Glomerular visceral epithelial cell (primary cell): ENCODE data around the gene MDN1.
"Not testable (repeated sequence)": the region's sequence is repeated elsewhere in the genome, so short reads cannot be mapped to it uniquely, and the experiment has no call there.

Experiments used
- DNase-seq: peaks from one replicate; pipeline ENCODE4 v3.0.0-alpha.2; 2016; ENCODE audit errors: extremely low spot score

Gene MDN1

DNA sequence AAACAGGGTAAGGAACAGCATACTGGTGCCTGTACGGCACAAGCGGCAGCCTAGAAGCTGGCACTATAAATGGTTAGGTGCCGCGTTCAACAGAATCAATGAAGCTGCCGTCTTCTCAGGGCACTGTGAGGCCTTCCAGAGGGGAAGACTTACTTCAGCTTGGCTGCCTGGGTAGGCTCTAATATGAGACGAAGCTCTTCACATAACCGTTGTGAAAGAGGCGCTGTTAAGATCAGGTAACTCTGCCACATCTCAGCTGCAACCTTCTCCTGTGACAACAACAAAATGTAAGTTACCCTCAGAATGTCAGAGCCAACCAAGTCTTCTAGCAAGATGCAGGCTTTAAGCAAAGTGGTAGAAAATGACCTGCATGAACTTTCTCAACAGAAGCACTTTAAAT lies 169.0 kb downstream of the MDN1 start:
- DNase-seq, result no peak

DNA sequence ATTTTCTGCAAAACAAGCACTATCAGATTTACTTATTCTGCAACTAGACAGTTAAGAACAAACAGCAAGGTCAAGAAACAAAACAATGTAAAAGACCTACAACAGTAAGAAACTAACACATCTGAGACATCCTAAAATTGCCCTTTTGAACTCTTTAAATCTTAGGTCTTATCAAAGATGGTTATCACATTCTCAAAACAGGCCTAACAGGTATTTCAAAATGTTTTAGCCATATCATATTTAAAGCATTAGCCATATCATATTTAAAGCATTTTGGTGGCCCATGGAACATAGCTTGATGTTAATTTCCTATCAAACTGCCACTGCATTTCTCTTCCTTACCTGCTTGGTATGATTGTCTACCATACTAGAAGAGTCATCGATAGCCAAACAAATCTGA lies 169.9 kb downstream of the MDN1 start:
- no peak for DNase-seq

DNA sequence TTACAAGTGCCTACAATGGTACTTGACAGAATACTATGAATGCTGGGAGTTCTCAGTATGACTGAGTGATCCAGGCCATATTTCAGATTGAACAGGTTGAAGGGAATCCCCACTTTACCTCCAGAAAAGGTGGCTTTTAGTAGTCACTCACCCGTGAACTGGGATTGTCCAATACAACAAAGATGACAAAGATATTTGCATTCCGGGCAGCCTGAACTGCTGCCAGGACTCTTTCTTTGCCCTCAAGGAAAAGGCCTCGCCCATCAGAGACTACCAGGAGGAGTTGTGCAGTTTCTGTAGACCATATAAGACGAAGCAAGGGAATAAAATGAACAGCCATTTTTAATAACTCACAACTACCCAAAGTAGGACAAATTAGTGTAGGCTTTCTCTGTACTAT lies 174.7 kb downstream of the MDN1 start:
- DNase-seq, result no peak

DNA sequence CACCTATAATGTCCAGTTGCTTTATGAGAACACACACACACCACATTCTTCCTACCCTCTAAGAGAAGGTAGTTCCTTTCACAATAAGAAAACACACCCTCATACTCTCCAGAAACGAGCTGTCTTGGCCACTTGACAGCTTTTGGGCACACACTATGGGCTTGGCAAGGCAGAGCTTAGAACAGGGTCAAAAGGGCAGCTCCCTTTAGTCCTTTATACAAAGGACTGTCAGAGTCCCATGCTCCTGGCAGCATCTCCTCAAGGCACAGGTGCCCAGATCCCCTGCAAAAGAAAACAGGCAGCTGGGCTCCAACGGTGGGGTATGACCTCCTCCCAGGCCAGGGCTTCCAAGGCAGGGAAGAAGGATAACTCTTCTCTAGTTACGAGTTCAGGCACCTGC lies 176.2 kb downstream of the MDN1 start:
- no peak for DNase-seq

DNA sequence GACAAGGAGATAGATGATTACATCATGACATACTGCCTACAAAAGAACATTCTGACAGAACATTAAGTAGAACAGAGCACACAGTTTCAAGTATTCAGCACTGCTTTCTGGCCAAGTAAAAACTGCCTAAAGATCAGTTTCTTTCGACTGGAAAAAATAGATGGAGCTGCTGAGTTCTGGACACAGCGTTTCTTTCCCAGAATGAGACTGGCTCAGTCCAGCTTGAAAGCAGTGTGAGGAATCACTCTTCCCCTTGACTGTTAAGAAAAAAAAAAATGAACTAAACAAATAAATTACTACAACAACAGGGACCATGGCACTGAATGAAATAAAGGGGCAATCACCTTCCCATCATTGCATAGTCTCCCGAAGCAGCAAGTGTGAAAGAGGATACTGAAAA lies 176.6 kb downstream of the MDN1 start:
- no peak for DNase-seq

DNA sequence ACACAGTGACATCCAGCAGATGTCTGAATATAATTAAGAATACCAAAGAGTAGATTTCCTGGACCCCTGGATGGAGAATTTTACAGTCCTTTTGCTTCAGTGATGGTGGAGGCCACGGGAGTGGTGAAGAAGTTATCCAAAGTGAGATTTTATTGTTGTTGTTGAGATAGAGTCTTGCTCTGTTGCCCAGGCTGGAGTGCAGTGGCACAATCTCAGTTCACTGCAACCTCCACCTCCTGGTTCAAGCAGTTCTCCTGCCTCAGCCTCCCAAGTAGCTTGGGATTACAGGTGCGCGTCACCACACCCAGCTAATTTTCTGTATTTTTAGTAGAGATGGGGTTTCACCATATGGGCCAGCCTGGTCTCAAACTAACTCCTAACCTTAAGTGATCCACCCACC lies 178.0 kb downstream of the MDN1 start:
- not testable (repeated sequence) for DNase-seq

DNA sequence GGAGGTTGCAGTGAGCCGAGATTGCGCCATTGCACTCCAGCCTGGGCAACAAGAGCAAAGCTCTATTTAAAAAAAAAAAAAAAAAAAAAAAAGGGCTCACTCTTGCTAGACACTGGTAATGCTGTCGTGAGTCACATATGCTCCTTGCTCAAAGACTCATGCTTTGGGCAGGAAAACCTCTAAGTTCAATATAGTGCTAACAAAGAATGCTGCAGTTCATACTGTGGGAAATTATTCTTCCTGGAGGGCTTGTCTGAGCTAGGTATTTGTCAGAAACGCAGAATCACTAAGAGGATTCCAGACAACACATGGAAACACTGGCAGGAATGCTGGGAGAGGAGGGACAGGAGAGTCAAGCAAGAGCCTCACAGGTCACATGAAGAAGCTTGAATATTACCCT lies 178.8 kb downstream of the MDN1 start:
- peak; percentile 53 for DNase-seq

DNA sequence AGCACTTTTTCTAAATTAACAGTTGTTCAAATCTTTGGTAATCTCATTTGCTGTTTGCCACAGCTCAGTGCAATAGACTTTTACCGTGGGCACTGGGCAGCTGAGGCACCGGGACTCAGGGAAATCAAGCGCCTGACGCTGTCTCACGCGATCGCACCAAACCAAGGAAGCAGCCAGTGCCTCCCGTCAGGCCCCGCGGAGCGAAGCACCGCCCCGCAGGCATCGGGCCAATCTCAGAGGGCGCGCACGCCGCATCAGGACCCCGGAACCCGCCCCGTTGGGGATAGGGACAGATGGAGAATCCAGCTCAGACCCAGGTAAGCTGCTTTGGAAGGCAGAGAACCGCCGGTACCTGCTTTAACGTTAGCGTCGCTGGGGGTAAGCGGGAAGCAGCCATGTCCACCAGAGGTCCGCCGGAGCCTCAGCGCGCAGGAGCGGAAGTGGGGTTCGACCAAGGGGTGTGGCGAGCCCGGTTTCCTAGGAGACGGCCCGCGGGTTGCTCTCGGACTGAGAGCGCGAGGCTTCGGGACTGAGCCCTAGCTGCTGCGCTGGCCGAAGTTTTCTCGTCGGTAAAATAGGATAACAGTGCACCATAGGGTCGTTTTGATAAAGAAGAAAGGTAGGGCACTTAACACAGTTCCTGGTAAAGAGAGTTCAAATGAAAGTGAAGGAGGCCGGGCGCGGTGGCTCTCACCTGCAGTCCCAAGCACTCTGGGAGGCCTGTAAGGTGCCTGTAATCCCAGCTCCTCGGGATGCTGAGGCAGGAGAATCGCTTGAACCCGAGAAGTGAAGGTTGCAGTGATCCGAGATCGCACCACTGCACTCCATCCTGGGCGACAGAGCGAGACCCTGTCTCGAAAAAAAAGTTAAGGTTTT lies 181.0 kb downstream of the MDN1 start, which contains the start of gene LYRM2:
Gene LYRM2, minus strand, starts transcription at position 428 of the 876 bp plus-strand sequence. Its CDS starts 31 bp downstream, at position 397.
- DNase-seq, result peak; percentile 93

DNA sequence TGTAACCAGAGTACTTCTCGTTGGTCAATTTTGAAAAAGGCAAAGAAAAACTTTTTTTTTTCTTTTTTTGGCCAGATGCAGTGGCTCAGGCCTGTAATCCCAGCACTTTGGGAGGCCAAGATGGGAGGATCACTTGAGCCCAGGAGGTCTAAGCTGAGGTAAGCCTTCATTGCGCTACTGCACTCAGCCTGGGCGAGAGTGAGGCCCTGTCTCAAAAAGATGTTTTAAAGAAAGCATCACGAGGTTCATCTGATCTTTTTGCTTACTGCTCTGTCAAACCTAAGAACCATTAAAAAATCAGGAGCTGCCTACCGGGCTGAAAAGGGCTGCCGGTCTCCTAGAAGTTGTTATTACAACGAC lies 181.7 kb downstream of the MDN1 start:
- no peak for DNase-seq

DNA sequence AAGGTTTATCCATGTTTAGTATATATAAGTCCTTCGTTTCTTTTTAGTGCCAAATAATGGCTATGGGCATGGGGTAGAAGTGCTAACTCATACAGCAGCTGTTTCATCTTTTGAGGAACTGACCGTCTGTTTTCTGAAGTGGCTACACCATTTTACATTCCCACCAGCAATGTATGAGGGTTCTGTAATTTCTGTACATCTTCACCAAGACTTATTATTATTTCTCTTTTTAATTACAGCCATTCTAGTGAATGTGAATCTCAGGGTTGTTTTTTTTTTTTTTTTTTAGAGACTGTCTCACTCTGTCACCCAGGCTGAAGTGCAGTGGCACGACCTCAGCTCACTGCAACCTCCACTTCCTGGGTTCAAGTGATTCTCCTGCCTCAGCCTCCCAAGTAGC lies 183.2 kb downstream of the MDN1 start:
- not testable (repeated sequence) for DNase-seq

DNA sequence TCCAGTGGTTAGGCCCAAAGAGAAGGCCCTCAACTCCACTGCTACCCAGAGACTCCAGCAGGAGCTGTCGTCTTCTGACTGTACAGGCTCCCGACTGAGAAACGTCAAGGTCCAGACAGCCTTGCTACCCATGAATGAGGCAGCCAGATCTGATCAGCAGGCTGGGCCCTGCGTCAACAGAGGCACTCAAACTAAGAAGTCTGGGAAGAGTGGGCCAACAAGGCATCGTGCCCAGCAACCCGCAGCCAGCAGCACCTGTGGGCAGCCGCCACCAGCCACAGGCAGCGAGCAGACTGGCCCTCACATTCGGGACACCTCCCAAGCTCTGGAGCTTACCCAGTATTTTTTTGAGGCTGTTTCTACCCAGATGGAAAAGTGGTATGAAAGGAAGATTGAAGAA lies 189.1 kb downstream of the MDN1 start:
- DNase-seq, result no peak

DNA sequence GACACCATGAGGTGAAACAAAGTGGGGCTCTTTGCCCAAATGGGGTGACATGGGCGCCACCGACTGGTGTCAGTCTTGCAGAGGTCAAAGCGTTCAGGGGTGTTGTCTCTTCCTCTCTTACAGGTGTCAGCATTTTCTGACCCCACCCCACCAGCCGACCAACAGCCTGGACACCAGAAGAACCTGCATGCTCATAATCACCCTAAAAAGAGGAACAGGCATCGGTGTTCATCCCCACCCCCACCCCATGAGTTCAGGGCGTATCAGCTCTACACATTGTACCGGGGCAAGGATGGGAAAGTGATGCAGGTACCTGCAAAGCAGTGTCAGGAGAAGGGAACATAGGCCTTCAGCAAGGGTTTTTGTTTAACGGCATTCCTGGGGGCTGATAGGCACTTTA lies 195.8 kb downstream of the MDN1 start:
- DNase-seq, result no peak

DNA sequence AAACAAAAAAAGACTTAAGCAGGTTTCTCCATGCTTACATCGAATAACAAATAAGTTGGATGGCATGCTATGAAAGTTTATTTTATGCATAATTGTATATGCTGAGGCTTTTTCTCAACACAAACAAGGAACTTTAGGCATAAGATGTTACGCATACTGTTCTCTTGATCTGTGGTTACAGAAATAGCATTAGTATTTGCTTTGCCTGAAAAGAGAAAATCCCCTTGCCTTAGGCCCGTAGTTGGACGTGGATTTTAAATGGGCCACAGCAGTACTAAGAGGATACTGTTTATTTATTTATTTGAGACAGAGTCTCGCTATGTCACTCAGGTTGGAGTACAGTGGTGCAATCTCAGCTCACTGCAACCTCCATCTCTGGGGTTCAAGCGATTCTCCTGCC lies 200.0 kb downstream of the MDN1 start:
- DNase-seq, result no peak

DNA sequence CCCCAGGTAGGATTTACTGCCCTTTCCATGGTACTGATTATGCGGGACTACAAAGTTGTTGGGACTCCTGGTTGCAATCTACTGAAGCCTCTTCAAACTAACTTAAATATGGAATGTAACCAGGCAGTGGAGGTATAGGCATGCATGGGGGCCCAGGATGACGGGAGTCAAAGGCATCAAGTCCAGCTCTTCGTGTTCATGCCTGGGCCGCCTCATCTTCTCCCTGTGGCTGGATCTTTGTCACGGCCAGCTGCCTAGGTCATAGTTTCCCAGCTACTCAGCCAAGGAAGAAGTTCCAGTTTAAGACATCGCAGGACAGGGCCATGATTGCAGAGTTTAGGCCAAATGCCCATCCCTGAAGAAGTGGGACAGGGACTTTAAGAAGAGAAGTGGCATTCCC lies 201.6 kb downstream of the MDN1 start:
- no peak for DNase-seq

DNA sequence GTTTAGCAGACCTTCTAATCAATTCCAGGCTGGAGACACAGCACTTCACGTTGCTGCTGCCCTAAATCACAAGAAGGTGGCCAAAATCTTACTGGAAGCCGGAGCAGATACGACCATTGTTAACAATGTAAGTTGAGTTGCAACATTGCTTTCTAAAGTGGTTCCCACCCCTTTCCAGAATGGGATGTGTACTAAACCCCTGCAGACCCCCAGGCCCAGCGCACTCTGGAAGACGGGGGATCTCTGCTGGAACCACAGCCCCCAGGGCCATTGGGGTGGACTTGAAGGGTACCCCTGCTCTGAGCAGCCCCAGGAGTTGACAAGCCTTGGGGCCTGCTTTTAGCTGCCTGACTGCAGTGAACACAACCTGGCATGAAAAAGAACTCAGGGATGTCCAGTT lies 203.1 kb downstream of the MDN1 start:
- DNase-seq, result no peak

DNA sequence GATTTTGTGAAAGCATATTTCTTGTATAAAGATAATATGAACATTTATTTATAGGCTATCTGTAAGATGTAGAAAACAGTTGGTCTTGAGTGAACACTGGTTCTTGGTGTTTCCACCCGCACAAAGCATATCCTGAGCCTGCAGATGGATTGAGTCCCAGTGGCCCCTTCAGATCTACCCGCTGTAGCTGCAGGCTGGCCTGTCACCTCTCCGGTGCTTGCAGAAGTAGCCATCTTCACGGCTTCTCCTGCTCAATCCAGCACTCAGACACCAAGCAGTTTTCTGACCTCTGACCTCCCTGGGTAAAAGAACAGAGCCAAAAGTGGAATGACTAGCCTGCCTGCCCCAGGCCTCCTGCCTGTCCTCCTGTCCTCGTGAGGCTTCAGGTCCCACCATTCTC lies 203.7 kb downstream of the MDN1 start:
- no peak for DNase-seq

DNA sequence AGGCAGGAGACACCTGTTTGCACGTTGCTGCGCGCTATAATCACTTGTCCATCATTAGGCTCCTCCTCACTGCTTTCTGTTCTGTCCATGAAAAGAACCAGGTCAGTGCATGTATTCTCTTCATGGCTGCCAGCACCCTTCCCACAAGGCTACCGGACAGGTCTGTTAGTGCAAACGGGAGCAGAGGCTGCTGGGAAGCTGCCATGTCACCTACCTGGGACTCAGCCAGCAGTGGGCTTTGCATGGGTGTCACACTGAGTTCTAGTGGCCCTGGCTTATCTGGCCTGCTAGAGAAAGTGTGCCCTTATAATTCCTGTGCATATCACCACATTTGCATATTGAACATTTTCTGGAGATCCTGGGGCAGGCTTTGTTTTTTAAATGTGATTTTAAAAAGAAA lies 205.8 kb downstream of the MDN1 start:
- no peak for DNase-seq

DNA sequence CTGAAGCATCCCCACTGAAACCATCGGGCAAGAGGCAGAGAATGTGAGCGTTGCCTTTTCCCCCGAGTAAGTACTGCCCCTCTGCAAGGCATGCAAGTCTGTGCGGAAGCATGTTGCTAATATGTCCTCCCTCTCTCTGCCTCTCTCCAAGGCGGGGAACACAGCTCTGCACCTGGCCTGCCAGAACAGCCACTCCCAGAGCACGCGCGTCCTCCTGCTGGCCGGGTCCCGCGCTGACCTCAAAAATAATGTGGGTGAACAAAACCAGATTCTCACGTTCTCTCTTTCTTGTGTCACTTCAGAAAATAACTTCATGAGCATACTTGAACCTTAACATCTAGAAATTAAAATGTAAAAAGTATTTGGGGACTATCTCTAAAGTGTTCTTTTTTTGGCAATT lies 207.5 kb downstream of the MDN1 start:
- DNase-seq, result peak; percentile 6

DNA sequence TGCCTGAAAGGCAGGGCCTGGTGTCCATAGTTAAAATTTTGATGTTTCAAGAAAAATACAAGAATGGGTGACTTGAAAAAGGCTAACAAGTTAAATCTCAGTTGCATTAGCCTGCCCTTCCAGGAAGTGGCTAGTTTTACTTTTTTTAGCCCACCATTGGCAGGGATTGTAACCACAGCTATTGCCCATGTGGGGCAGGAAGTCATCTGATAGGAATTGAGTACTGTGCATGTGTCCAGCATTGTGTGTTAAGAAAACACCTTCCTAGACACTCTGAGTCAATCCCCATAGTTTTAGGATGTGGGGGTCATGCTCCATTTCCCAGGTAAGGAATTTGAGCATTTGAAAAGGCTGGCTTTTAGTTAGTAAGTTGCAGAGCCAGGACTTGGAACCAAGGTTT lies 207.9 kb downstream of the MDN1 start:
- peak; percentile 57 for DNase-seq

DNA sequence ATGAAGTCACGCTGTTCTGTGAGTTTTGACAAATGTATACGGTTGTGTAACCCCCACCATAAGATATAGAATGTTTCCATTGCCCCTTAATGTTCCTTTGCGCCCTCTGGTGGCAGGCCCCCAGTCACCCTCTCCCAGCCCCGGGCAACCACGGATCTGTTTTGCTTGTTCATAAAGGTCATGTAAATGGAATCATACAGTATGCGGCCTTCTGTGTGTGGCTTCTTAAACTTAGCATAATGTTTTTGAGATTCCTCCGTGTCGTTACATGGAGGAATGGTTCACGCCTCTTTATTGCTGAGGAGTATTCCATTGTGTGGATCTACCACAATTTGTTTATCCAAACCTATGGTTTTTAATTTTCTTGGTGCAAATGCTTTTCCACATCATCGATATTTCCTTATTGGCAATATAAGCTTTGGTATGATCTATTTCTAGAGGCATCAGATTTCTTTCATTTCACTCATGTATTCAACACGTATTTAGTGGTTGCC lies 209.4 kb downstream of the MDN1 start:
- DNase-seq, result peak; percentile 38

DNA sequence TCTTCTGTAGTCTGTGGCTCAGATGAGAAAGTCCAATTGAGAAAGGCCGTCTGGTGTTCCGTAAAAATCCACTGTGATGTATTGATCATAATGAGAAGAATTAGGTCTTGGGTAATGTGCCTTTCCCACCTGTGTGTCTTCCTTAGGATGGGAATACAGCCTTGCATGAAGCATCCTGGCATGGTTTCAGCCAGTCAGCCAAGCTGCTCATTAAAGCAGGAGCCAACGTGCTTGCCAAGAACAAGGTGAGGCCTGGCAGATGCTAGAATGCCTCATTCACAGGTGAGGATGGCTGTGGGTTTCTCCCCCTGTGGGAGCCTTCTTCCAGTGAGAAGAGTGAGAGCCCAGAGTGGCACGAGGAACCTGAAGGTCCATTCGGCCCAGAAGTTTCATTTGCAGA lies 213.7 kb downstream of the MDN1 start:
- DNase-seq, result no peak

DNA sequence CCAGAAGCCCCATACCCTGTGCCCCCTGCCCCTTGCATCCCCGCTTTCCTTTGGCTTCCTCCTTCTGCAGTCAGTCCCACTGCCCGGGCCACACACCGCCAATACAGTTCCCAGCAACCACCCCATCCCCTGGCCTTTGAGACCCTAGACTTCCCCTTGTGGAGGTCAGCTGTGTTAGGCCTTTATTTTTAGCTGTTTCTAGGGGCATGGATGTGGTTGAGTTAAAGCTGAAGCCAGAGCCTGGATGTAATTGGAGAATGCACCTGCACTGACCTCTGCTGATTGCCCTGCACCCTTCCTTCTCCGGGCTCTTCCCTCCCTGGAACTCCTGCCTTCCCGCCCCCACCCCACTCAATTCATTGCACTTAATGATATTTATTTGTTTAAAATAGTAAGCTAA lies 214.9 kb downstream of the MDN1 start:
- DNase-seq, result no peak

DNA sequence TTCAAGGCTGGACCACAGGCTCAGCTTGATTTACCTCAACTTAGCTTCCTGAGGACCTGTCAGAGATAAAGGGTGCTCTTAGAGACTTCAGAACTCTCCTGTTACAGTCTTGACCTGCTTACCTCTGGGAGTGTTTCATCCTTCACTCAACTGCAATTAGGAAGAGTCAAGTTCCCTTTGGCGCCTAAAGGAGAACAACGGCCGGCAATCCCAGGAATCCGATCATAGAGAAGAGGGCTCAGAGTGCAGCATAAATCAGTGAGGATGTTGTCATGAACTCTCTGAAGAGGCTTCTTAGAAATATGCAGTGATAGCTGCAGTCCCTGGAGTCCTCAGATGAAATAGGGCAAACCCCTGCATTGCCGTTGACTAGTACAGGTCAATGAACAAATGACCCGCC lies 217.4 kb downstream of the MDN1 start:
- DNase-seq, result no peak

DNA sequence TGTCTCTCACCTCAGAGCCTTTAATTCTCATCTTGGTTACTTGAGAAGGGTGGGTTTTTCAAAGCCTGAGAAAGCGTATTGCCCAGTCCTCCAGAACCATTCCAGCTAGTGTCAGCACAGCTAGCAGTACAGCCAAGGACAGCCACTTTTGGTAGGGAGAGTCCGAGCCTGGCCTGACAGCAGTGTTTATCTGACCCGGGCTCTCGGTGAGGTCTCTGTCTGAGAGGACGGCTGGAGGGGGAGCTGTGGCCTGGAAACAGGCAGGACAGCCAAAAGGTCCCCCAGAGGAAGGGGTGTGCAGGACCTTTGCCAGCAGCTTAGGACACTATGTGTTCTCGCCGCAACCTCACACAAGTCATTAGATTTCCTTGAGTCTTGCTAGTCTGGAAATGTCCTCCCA lies 219.9 kb downstream of the MDN1 start:
- DNase-seq, result no peak
